GM18867 (cell line): Measurements from ENCODE around the gene CHRNB1.
A peak's percentile ranks its signal among the peaks of the same experiment; 100 is the strongest.
"Not testable (repeated sequence)": the region's sequence is repeated elsewhere in the genome, so short reads cannot be mapped to it uniquely, and the experiment has no call there.

Experiments
- ATAC-seq: cut with Tn5 transposase; IDR thresholded peaks from one replicate; pipeline ENCODE4 v1.9.1; 2021; ENCODE audit warnings: mild to moderate bottlenecking, moderate library complexity; ENCODE audit not compliant: unreplicated experiment

Gene CHRNB1

DNA sequence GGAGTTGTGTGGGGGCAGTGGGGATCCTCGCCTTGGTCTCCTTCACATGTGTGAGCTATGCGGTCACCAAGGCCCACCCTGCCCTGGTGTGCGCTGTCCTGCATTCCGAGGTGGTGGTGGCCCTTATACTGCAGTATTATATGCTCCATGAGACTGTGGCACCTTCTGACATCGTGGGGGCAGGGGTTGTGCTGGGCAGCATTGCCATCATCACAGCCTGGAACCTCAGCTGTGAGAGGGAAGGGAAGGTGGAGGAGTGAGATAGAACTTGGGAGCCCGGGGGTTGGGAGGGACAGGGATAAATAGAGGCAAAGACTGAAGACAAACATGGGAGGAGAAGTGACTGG lies 37.9 kb downstream of the CHRNB1 start:
- ATAC-seq, result not testable (repeated sequence)

DNA sequence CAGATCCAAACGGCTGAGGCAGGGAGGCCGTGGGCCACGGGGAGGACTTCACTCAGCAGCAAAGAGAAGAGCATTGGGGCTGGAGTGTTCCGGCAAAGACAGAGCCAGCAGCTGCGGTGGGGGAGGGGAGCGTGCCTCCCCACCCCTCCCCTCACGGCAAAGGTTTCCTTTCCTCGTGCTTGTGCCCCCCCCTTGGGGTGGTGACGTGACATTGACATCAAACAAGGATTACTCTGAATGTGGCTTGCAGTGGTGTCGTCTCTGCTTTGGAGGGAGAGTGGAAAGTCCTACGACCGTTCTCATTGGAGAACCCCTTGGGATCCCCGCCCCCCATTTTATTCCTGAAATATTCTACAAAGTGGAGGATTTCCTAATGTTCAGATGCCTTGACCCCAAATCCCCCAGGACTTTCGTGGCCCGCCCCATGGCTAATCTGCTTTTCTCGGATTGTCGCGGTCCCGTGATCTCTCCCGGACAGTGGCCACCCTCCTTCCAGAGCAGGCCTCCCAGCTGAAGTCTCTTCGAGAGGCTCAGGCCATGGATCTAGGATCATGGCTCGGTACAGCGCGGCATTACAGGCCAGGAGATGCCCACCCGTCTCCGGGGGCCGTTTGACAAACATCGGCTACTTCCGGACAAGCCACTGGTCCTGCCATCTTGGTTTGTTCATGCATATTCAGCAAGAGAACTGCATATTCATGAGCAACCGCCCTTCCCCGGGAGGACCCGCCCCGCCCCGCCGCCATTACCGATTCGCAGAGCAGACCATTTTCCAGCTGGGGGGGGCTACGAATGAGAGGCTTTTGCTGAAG lies 38.6 kb downstream of the CHRNB1 start:
- peak; percentile 30 for ATAC-seq

DNA sequence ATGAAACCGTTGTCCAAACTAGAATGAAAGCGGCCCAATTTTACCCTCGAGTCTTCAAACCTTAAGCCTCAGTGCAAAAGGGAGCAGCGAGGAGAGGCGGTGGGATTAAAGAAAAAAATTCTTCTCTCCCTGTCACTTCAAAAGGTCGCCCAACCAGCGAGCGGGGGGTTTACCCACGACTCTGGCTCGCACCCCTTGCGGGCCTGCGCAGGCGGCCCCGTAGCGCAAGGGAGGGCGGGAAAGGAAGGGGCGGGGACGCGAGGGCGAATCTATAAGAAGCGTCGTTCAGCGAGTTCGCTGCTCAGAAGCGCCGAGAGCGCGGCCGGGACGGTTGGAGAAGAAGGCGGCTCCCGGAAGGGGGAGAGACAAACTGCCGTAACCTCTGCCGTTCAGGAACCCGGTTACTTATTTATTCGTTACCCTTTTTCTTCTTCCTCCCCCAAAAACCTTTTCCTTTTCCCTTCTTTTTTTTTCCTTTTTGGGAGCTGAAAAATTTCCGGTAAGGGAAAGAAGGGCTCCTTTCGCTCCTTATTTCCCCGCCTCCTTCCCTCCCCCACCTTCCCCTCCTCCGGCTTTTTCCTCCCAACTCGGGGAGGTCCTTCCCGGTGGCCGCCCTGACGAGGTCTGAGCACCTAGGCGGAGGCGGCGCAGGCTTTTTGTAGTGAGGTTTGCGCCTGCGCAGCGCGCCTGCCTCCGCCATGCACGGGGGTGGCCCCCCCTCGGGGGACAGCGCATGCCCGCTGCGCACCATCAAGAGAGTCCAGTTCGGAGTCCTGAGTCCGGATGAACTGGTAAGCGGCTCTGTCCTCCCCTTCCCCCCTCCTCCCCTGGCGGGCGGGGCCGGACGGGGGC lies 39.4 kb downstream of the CHRNB1 start, which contains the start of gene POLR2A:
TSS of gene POLR2A (plus strand) at position 300 of the 852 bp plus-strand sequence.
- peak; percentile 58 for ATAC-seq

DNA sequence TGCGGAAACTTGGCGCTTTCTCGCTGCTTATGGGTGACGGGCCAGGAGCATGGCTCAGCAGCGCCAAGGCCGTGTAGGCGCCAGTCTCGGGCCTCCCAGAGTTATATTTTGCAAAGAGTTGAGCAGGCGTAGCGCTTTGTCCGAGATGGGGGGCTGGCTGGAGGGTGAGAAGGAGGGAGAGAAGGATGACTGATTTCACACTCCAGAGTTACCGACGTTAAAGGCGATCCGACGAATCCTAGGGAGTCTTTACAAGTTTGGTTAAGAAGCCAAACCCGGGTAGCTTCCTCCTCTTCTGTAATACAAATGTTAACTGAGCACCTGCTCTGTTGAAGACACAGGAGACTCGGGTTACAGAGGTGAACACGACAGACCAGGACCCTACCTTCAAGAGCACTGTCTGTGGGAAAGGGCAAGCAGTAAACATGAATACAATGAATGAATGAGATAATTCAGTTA lies 40.1 kb downstream of the CHRNB1 start:
- ATAC-seq, result no peak

DNA sequence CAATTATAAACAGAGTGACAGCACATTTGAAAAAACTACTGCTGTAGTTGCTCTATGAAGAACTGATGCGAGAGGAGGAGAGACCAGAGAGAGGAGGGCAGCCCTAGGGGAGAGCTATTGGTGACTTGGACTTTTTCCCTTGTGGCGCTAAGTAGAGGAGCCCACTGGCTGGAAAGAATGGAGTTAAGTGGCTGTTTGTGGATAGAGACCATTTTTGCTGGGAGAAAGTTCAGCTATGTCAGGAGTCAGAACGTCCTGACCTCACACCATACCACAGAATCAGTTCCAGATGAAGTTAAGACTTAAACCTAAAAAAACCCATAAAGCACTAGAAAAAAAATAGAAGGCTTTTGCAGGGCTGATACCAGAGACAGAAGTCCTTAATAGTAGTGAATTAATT lies 41.3 kb downstream of the CHRNB1 start:
- no peak for ATAC-seq

DNA sequence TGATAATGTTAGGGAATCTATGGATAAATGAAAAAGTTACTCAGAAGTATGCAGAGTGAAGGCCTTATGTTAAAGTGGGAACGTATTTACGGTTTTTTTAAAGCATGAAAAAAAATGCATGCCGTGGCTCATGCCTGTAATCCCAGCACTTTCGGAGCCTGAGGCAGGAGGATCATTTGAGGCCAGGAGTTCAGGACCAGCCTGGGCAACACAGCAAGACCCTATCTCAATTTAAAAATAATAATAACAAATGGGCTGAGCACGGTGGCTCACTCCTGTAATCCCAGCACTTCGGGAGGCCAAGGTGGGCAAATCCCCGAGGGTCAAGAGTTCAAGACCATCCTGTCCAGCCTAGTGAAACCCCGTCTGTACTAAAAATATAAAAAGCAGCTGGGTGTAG lies 45.3 kb downstream of the CHRNB1 start:
- no peak for ATAC-seq

DNA sequence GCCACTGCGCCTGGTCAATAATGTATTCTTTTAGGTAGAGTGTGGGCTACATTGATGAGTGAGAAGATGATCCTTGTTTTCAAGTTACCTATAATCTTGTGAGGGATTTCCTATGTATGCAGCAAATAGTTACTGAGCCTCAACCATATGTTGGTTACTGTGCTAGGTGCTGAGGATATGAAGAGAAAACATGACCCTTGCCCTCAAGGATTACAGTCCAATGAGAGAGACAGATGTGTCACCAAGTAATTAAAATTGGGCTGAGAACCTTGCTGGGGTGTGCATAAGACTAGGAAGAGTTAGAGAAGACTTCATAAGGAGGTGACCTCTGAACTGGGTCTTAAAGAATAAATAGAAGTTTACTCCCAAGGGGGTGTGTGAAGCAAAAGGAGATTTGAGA lies 46.7 kb downstream of the CHRNB1 start:
- no peak for ATAC-seq

DNA sequence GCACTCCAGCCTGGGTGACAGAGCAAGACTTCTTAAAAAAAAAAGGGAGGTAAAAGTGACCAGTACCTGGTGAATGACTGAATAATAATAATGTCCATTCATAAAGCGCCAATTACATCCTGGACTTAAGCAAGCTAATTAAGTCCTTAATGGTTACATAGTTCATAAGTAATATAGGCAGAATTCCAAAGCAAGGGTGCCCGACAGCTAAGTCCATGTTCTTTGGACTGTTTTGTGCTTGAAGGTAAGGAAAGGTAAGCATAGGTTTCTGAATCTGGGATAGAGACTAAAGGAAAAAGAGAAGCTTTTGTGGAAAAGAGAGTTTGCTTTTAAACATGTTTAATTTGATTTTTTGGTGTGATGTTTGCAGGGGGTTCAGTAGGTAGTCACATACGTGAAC lies 49.1 kb downstream of the CHRNB1 start:
- ATAC-seq, result no peak

DNA sequence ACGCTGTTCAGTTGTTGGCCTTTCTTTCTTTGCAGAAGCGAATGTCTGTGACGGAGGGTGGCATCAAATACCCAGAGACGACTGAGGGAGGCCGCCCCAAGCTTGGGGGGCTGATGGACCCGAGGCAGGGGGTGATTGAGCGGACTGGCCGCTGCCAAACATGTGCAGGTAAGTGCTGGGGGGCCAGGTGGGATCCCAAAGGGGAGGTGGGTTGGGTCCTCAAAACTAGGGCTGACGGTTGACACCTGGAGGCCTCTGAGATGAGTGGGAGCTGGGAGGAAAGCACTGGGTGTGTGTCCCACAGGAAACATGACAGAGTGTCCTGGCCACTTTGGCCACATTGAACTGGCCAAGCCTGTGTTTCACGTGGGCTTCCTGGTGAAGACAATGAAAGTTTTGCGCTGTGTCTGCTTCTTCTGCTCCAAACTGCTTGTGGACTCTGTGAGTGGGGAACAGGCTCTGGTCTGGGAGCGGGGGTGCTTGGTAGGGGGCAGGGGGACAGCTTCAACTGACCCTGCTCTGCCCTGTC lies 51.1 kb downstream of the CHRNB1 start:
- no peak for ATAC-seq

DNA sequence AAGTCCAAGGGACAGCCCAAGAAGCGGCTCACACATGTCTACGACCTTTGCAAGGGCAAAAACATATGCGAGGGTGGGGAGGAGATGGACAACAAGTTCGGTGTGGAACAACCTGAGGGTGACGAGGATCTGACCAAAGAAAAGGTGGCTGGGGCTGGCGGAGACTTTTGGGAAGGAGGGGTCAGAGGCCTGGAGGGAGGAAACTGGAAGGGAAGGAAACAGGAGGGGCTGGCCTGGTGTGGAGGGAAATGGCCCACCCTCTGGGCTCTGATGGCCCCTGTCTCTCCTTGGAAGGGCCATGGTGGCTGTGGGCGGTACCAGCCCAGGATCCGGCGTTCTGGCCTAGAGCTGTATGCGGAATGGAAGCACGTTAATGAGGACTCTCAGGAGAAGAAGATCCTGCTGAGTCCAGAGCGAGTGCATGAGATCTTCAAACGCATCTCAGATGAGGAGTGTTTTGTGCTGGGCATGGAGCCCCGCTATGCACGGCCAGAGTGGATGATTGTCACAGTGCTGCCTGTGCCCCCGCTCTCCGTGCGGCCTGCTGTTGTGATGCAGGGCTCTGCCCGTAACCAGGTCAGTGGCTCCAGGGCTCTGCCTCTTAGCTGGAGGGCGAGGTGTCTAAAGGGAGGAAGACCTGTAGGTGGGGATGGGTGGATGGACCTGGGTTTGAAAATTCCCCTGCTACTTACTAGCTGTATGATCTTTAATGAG lies 51.8 kb downstream of the CHRNB1 start:
- no peak for ATAC-seq

DNA sequence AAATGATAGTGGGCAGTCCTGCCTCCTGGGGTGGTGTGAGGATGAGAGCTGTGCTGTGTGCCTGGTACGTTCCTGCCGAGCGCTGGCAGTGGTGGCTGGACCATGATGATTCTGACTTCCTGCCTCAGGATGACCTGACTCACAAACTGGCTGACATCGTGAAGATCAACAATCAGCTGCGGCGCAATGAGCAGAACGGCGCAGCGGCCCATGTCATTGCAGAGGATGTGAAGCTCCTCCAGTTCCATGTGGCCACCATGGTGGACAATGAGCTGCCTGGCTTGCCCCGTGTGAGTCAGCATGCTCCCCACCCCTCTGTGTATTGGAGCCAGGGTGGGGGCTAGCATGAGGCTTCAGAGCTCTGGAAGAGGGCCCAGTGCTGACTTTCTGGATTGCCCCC lies 52.4 kb downstream of the CHRNB1 start:
- no peak for ATAC-seq

DNA sequence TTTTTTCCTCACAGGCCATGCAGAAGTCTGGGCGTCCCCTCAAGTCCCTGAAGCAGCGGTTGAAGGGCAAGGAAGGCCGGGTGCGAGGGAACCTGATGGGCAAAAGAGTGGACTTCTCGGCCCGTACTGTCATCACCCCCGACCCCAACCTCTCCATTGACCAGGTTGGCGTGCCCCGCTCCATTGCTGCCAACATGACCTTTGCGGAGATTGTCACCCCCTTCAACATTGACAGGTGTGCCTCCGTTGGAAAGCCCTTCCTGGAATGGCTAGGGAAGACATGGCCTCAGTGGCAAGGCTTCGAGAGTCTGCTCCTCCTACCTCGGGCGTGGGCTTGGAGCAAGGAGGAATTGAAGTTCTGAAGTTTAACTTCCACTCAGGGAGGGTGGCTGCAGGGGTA lies 52.8 kb downstream of the CHRNB1 start:
- ATAC-seq, result no peak

DNA sequence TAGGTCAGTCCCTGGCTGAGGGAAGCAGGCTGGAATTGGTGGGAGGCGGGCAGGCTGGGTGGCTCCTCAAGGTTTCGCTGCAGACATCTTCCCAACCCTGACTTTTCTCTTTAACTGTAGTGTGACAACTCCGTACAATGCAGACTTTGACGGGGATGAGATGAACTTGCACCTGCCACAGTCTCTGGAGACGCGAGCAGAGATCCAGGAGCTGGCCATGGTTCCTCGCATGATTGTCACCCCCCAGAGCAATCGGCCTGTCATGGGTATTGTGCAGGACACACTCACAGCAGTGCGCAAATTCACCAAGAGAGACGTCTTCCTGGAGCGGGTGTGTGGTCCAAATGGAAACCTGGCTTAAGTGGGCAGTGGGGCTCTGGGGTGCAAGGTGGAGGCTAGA lies 54.3 kb downstream of the CHRNB1 start:
- ATAC-seq, result no peak

DNA sequence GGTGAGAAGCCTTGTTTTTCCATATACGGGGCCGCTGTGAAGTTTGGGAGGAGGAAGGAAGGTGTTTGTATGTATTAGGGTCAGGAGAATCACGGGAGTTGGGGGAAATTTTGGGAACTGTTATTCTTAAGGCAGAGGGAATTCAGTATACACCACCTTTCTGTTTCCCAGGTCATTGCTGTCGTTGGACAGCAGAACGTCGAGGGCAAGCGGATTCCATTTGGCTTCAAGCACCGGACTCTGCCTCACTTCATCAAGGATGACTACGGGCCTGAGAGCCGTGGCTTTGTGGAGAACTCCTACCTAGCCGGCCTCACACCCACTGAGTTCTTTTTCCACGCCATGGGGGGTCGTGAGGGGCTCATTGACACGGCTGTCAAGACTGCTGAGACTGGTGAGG lies 56.9 kb downstream of the CHRNB1 start:
- ATAC-seq, result no peak

DNA sequence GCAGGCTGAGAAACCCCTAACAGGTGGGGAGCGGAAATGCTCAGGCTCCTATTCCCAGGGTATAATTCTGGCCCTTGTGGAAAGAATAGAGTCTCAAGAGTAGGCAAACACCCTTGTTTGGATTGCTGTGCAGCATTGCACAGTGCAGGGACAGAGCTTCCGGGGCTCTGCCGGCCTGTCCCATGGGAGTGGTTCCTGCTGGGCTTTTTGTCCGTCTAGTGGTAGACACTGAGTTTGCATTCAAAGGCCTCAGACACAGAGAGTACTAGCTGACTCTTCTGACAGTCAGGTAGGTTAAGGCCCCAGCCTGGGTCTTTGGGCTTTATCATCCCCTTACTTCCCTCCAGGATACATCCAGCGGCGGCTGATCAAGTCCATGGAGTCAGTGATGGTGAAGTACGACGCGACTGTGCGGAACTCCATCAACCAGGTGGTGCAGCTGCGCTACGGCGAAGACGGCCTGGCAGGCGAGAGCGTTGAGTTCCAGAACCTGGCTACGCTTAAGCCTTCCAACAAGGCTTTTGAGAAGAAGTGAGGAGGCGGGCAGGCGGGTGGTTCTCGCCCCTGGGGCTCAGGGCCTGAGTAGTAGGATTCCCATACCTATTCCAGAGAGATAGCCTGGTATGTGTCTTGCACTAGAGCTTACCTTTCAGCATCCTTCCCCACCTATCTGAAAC lies 57.4 kb downstream of the CHRNB1 start:
- no peak for ATAC-seq

DNA sequence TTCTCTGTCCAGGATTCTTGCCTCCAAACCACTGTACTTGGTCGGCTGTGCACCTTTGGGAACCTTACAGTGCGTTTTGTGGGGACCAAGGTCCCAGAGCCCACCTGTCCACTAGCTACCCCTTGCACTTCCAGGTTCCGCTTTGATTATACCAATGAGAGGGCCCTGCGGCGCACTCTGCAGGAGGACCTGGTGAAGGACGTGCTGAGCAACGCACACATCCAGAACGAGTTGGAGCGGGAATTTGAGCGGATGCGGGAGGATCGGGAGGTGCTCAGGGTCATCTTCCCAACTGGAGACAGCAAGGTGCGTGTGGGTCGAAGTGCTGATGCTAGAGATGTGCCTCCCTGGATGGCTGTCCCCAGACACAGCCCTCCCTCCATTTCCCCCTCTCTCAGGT lies 58.1 kb downstream of the CHRNB1 start:
- no peak for ATAC-seq

DNA sequence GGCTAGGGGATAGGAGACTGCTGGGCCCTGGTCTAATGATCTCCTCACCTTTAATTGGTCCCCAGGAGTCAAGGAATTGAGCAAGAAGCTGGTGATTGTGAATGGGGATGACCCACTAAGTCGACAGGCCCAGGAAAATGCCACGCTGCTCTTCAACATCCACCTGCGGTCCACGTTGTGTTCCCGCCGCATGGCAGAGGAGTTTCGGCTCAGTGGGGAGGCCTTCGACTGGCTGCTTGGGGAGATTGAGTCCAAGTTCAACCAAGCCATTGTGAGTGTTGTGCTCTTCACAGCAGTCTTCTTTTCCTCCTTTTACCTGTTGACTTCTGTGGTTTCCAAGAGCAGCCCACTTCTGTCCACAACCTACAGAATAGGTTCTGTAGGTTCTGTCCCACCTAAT lies 58.7 kb downstream of the CHRNB1 start:
- no peak for ATAC-seq
